GM18861 (cell line): Measurements from ENCODE around the gene PTPRM.

ENCODE experiments used
- ATAC-seq: cut with Tn5 transposase; IDR thresholded peaks from one replicate; pipeline ENCODE4 v1.9.1; 2021; ENCODE audit not compliant: unreplicated experiment

The PTPRM gene

GRCh38 chr18:8140841-8141501, 573.9 kb downstream of the PTPRM start:
- ATAC-seq, result no peak

DNA sequence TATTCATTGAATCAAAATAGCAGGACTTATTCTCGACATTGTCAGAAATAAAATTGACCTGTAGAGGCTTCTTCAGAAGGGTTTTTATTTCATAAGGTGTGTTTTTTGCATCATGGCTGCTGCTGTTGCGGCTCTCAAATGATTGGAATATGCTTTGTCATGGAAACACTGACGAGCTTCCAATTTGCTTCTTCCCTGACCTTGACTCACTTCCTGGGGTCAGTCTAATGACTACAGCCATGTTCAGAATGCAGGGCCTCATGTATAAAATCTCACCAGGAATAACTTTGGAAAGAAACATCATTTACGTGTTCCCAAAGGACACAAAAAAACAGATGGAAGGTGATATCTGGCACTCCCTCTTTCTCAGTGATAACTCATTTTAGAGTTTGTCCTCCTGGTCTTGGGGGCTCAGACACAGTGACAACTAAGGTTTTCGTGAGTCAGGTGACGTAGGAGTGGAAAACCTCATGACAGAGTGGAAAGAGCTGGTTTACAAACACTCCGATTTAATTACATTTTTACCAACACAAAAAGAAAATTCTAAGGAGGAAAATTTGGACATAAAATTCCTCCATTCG, 575.1 kb downstream of the PTPRM start:
- ATAC-seq, result no peak

- ATAC-seq, result no peak
Observed at GRCh38 chr18:8142932-8143331, 575.8 kb downstream of the PTPRM start.

DNA sequence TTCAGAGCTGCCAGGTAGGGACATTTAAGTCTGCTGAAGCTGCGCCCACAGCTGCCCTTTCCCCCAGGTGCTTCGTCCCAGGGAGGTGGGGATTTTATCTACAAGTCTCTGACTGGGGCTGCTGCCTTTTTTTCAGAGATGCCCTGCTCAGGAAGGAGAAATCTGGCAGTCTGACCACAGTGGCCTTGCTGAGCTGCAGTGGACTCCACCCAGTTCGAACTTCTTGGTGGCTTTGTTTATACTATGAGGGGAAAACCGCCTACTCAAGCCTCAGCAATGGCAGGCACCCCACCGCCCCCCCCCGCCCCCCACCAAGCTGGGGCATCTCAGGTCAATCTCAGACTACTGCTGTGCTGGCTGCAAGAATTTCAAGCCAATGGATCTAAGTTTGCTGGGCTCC, 584.1 kb downstream of the PTPRM start:
- no peak for ATAC-seq

DNA sequence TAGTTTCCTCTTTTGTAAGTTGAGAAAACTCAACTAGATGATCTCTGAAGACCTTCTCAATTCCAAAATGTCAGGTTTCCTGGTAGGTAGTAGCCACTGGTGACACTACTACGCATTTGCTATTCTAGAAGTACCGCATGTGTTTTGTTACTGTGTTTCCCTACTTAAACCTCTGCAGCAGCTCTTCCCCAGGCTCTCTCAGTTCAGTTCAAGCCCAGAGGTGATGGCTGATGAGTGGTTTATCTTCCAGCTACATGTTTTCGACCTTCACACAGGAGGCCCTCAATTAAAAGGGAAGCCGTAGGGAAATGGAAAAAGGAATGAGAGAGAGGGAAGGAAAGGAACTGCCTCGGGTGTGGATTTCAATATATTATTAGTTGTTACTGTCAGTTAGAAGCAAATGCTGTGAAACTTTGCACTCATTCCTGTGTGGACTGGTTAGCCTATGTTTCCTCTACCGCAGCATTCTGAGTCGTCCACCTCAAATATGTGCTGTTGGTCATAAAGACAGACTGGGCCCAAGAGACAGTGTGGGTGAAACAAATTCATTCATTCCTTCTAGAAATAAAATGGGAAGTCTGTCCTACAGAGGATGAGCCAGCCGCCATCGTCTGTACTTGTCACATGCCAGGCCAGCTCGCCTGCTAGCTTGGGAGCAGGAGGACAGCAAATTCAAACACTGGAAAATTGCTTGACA, 586.9 kb downstream of the PTPRM start:
- ATAC-seq, result no peak

GRCh38 chr18:8162802-8163201, 595.7 kb downstream of the PTPRM start:
- ATAC-seq, result no peak

DNA sequence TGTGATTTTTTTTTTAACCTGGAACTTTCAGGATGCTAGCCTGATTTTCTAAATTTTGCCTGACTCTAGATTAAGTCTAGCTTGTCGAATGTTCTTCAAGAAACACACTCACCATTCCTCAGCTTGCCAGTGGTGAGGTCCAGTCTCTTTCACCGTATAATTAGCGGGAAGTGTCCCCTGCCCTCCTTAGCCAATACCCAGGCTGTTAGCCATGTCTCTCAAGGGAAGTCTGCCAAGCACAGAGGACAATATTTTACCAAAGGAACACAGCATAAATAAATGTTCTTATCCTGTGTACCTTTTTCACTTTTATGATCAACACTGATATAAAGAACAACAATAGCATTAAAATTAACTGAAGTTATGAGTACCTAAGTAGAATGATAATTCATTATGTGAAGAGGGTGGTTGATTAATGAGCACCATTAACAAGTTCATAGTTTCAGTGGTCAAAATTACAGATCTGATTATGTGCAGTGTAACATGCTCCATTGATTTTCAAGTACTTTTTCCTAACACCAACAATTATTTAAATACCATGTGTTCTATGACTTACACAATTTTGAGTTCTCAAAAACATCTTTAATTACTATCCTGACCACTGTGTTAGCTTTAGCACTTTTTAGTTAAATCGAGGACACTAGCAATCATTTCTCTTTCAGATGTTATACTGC, 596.3 kb downstream of the PTPRM start:
- ATAC-seq, result no peak

DNA sequence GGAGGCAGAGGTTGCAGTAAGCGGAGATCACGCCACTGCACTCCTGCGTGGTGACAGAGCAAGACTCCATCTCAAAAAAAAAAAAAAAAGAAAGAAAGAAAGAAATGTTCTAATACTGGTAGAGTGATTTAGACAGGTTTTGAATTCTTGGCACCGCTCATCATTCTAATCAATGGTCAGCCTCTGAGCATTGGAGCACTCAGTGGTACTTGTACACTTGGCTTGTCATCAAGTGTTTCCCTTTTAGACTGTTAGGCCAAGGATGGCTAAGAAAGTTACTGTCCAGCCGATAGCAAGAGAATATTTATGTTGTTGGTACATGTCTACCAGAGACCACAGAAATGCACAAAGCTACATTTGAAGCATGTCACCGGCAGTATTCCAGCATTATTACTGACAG, 598.0 kb downstream of the PTPRM start:
- ATAC-seq, result no peak

- ATAC-seq, result no peak
Observed at GRCh38 chr18:8167026-8167425, 599.9 kb downstream of the PTPRM start.

GRCh38 chr18:8167673-8168072, 600.6 kb downstream of the PTPRM start:
- no peak for ATAC-seq

GRCh38 chr18:8169722-8170121, 602.6 kb downstream of the PTPRM start:
- no peak for ATAC-seq

DNA sequence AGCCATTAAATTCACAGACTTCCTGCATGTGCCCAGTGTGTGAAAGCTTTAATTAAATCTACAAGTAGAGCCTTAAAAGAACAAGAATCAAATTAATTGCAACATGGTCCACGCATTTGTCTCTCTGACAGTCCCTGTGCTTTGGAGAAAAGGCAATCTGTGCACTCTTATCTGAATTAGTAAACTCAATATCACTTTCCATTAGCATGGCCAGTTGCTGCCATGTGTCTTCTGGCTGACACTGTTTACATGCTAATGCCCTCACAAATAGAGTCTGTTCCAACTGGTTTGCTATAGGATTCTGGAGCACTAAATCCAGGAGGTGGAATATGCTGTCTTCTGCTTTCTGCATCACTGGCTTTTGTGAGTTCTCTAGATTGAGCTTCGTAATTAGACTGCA, 607.7 kb downstream of the PTPRM start:
- no peak for ATAC-seq

DNA sequence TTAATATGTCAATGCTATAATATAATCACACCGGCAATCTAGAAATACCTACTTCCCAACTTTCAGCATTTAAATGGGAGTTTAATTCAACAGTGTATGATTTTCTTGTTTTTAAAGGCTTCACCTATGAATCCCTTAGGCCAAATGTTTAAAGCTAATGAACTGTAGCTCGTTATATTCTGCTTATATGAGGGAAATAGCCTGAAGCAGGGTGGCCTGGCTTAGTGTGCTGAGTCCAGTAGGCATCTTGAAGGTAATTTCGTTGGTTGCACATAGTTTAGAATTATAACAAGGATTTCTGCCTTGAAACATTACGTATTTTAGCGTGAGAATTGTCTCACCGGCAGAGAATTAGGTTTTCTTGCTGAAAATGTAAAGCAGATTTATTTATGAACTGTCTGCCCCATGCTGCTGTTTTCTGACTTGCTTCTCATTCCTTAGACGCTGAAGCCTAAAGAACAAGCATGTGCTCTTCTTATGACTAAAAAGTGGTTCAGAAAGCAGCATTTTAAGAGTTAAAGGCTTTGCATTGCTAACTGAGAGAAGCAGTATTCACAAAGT, 608.5 kb downstream of the PTPRM start:
- no peak for ATAC-seq

DNA sequence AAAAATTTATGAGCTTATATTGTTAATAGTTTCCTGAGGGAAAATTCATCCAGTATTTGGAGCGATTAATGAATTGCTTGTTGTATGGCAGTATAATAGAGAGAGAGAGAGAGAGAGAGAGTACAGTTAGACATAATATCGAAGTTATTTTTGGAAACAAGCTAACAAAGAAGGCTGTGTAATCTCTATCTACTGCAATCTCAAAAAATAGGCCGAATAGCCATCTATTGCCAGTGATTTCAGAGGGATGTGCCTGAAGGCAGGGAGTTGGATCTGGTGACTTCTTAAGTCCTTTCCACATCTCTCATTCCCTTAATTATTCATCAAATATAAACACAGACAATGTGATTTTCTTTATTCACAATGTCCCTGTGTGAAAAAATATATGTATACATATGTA, 609.0 kb downstream of the PTPRM start:
- no peak for ATAC-seq

DNA sequence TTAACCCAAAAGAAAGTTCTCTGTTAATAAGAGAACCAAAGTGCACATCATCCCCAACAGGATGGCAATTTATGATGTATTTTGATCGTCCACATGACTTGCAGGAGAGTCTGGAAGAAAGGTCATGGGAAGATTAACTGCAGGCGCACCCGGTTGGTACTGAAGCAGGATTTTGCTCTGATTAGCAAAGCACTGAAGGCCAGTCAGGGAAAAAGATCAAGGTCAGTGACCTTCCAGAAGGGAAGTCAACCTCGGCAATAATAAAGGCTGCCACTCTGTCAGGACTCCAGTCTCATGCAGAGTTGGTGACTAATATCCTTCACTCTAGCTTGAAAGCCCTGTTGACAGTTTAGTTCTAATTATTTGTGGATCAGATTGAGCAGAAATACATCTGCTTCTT, 609.4 kb downstream of the PTPRM start:
- no peak for ATAC-seq

DNA sequence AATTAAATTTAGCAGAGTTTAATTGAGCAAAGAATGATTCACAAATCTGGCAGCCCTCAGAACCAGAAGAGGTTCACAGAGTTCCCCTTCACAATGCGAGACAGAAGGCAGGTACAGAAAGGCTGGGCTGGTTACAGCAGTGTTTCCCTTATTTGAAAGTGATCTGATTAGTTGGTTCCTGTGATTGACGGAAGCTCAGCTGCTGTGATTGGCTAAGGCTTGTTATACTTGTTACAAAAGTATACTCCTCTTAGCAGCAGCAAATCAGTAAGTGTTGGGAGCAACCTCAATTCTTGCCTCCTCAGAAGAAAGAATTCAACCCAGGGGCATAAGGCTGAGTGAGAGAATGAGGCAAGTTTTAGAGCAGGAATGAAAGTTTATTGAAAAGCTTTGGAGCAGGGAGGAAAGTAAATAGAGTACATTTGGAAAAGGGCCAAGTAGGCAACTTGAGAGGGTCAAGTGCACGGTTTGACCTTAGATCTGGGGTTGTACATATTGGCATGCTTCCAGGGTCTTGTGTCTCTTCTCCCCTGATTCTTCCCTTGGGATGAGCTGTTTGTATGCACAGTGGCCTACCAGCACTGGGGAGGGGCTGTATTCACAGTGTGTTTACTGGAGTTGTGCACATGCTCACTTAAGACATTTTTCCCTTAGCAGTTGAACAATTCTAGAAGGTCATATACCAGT, 610.4 kb downstream of the PTPRM start:
- no peak for ATAC-seq

GRCh38 chr18:8186413-8186812, 619.3 kb downstream of the PTPRM start:
- no peak for ATAC-seq

GRCh38 chr18:8188184-8188583, 621.1 kb downstream of the PTPRM start:
- no peak for ATAC-seq

GRCh38 chr18:8190980-8191379, 623.9 kb downstream of the PTPRM start:
- ATAC-seq, result no peak

DNA sequence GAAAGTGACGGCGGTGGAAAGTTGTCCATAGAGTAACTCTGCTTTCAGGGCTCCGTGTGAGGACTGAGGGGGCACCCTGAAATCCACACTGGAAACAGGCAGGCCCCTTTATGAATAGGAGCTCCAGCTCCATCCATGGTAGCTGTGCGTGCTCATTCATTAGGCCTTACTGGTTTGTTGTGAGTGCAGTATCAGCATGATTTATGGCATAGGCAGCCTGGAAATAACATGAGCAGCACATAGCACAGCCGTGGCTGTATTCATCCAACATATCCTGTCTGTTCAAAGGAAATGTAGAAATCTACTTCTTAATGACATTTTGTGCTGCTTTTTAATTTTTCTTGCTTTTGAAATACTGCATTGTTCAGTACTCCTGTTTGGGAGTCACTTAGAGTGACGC, 627.3 kb downstream of the PTPRM start:
- no peak for ATAC-seq

- no peak for ATAC-seq
Observed at GRCh38 chr18:8196238-8196637, 629.1 kb downstream of the PTPRM start.
